Coronary artery (tissue), 2 donors: Measurements from ENCODE around the gene LRRN3.
A peak's percentile ranks its signal among the peaks of the same experiment; 100 is the strongest.

ENCODE experiments used
- DNase-seq: peaks from one replicate; pipeline ENCODE4 v3.0.0-alpha.2; 2017; ENCODE audit warnings: low spot score
- H3K27ac ChIP-seq, 2 donors: fragments of 200-600 bp; sonication (generic); one replicate each; pipeline ENCODE4 v1.5.1; 2016 to 2019
- H3K4me3 ChIP-seq: fragments of 200-600 bp; sonication (generic); 2 replicates; pipeline ENCODE4 v1.5.1; 2016; ENCODE audit warnings: mild to moderate bottlenecking, moderate library complexity
- TF ChIP-seq, protein P1 (sequence below): fragments of 200-600 bp; sonication (generic); IDR thresholded peaks from one replicate; pipeline ENCODE4 v1.5.1; 2019; ENCODE audit warnings: antibody characterized with exemption

Gene LRRN3

GRCh38 chr7:111113263-111114017 is 22.5 kb downstream of the LRRN3 start:
- TF ChIP-seq, protein P1, sequence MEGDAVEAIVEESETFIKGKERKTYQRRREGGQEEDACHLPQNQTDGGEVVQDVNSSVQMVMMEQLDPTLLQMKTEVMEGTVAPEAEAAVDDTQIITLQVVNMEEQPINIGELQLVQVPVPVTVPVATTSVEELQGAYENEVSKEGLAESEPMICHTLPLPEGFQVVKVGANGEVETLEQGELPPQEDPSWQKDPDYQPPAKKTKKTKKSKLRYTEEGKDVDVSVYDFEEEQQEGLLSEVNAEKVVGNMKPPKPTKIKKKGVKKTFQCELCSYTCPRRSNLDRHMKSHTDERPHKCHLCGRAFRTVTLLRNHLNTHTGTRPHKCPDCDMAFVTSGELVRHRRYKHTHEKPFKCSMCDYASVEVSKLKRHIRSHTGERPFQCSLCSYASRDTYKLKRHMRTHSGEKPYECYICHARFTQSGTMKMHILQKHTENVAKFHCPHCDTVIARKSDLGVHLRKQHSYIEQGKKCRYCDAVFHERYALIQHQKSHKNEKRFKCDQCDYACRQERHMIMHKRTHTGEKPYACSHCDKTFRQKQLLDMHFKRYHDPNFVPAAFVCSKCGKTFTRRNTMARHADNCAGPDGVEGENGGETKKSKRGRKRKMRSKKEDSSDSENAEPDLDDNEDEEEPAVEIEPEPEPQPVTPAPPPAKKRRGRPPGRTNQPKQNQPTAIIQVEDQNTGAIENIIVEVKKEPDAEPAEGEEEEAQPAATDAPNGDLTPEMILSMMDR: no peak
- Histone ChIP-seq H3K4me3 (no peak overlapping the region), H3K27ac (no peak overlapping the region)
- no peak for DNase-seq

- no peak for DNase-seq
- Histone ChIP-seq H3K4me3 (no peak overlapping the region), H3K27ac (no peak overlapping the region)
- TF ChIP-seq, protein P1: no peak
Observed at GRCh38 chr7:111115966-111116365, 25.0 kb downstream of the LRRN3 start.

DNA sequence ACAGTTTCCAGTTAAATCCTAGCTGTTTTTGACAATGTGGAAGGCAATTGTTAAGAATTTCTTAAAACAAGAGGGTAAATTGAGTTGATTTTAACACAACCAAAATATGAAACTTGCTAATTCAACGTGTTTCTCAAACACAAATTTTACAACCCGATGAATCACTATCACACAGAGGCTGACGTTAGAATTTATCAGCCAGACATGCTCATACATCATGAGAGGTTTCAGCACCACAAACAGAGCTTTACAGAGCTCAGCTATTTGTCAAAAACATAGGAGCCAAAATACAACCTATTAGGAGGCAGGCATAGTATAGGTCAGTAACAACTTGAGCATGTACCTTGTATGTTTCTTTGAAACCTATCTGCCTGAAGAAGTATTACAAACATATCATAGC is 36.1 kb downstream of the LRRN3 start:
- H3K27ac ChIP-seq: no peak overlapping the region
- TF ChIP-seq, protein P1: no peak
- no peak for DNase-seq

GRCh38 chr7:111129435-111129834 is 38.5 kb downstream of the LRRN3 start:
- TF ChIP-seq, protein P1: no peak
- no peak for DNase-seq
- no peak overlapping the region for H3K27ac ChIP-seq
- no peak overlapping the region for H3K4me3 ChIP-seq

More for the DNA sequence above, 36.1 kb downstream of the LRRN3 start:
- H3K4me3 ChIP-seq: no peak overlapping the region

GRCh38 chr7:111132833-111133232 is 41.9 kb downstream of the LRRN3 start:
- TF ChIP-seq, protein P1: no peak
- H3K27ac ChIP-seq: no peak overlapping the region
- DNase-seq: no peak
- H3K4me3 ChIP-seq: no peak overlapping the region

- TF ChIP-seq, protein P1: no peak
- no peak for DNase-seq
- peak overlapping the region; percentile 54 to 76 for H3K27ac ChIP-seq
Observed at GRCh38 chr7:111137296-111138192, 46.6 kb downstream of the LRRN3 start.

More at GRCh38 chr7:111137296-111138192, 46.6 kb downstream of the LRRN3 start:
- peak overlapping the region; percentile 12 for H3K4me3 ChIP-seq
